ENCODE measurements around the gene MDH1B. TPM values are rescaled to one million over a fixed set of nuclear protein-coding genes. Genes with fewer than 3 reads are reported as not detected.

MDH1B gene
- total RNA-seq, 1 experiment from 2014 or later: 3.7 TPM

DNA sequence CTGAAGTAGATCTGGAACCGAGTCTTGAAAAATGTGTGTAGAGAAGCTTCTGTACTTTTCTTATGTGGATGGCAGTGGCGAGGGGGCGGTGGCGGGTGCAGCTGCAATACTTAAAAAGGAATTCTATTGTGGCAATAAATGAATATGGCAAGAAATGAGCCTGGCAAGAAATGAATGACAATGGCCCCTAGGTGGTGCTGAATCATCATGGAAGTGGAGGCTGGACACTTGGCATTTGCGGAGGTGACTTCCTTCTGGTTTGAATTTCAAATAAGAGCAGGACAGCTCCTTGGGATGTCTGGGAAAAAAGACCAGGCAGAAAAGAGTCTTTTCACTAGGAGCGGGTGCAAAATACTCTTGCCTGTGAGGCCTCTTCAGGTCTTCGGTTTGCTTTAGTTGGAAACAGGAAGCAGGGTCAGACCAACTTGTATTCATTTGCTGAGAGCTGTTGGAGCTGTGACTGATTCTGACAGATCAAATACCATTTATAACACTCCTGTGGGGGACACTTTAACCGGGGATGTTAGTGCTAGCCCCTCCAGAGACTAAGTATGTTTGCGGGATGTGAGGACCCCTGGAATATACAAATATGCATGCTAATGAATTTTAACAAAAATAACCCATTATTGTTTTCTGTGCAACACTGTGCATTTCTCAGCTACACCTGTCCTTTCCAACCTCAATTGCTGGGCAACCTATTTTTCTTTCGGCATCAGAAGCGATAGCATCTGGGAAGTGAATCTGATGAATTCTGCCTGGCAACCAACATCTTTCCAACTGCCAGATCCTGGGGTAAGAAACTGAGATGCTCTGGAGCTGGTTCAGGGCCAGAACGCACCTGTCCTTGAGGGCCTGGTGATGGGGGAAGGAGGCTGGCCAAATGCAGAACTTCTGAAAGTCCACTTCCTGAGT lies 35.6 kb upstream of the MDH1B start:
- no peak overlapping the region for H3K9ac ChIP-seq (ENCODE audit: low read length)
- H3K9me2 ChIP-seq (ENCODE audit: insufficient read depth): no peaks in the 10 kb centered on the region
- H2AFZ ChIP-seq (ENCODE audit: low read depth, low read length, poor library complexity, severe bottlenecking): no peak overlapping the region
- RAD21 ChIA-PET (ENCODE audit: low non-redundant PET in 1 of 2, low total read pairs in 2 of 2, uncharacterized antibody in 2 of 2, unreplicated experiment in 2 of 2): interaction anchor here in 1 of 2 experiments (0.7 to 1.0 kb wide), 2 partner anchors 530 to 672 kb away, joined by 3 read pairs; no protein-coding TSS in a partner anchor
- CTCF ChIA-PET: interaction anchor here (1.0 to 2.7 kb wide), 7 partner anchors 10 to 676 kb away, joined by 3 to 23 read pairs (median 7); partner anchors contain the start of genes FASTKD2 and MDH1B
- ATAC-seq (peak; percentile 88), DNase-seq (ENCODE audit: low read depth, low spot score) (peak; percentile 47)
- H3K79me2 ChIP-seq (ENCODE audit: insufficient read depth, low read length): no peaks in the 10 kb centered on the region
- TF ChIP-seq TCF7L2 (IDR thresholded peaks at IDR 0.05; ENCODE audit: borderline replicate concordance, extremely low read depth, insufficient read depth, insufficient read length) (no peak), JUND (IDR thresholded peaks at IDR 0.05) (no peak), POLR2A (IDR thresholded peaks at IDR 0.05; ENCODE audit: borderline replicate concordance, extremely low read depth, insufficient read depth, insufficient read length) (no peak), ZFX (IDR thresholded peaks at IDR 0.05) (no peak), RAD21 (IDR thresholded peaks at IDR 0.05; ENCODE audit: low read depth) (peak; percentile 92), FOSL1 (IDR thresholded peaks at IDR 0.05; ENCODE audit: low read depth) (no peak), SP1 (IDR thresholded peaks at IDR 0.05; ENCODE audit: low read depth) (no peak), CBX3 (IDR thresholded peaks at IDR 0.05; ENCODE audit: low read depth) (no peak)
- TF ChIP-seq, protein P1, sequence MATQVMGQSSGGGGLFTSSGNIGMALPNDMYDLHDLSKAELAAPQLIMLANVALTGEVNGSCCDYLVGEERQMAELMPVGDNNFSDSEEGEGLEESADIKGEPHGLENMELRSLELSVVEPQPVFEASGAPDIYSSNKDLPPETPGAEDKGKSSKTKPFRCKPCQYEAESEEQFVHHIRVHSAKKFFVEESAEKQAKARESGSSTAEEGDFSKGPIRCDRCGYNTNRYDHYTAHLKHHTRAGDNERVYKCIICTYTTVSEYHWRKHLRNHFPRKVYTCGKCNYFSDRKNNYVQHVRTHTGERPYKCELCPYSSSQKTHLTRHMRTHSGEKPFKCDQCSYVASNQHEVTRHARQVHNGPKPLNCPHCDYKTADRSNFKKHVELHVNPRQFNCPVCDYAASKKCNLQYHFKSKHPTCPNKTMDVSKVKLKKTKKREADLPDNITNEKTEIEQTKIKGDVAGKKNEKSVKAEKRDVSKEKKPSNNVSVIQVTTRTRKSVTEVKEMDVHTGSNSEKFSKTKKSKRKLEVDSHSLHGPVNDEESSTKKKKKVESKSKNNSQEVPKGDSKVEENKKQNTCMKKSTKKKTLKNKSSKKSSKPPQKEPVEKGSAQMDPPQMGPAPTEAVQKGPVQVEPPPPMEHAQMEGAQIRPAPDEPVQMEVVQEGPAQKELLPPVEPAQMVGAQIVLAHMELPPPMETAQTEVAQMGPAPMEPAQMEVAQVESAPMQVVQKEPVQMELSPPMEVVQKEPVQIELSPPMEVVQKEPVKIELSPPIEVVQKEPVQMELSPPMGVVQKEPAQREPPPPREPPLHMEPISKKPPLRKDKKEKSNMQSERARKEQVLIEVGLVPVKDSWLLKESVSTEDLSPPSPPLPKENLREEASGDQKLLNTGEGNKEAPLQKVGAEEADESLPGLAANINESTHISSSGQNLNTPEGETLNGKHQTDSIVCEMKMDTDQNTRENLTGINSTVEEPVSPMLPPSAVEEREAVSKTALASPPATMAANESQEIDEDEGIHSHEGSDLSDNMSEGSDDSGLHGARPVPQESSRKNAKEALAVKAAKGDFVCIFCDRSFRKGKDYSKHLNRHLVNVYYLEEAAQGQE (IDR thresholded peaks at IDR 0.05; ENCODE audit: low read depth): no peak
- TF ChIP-seq, protein P2, sequence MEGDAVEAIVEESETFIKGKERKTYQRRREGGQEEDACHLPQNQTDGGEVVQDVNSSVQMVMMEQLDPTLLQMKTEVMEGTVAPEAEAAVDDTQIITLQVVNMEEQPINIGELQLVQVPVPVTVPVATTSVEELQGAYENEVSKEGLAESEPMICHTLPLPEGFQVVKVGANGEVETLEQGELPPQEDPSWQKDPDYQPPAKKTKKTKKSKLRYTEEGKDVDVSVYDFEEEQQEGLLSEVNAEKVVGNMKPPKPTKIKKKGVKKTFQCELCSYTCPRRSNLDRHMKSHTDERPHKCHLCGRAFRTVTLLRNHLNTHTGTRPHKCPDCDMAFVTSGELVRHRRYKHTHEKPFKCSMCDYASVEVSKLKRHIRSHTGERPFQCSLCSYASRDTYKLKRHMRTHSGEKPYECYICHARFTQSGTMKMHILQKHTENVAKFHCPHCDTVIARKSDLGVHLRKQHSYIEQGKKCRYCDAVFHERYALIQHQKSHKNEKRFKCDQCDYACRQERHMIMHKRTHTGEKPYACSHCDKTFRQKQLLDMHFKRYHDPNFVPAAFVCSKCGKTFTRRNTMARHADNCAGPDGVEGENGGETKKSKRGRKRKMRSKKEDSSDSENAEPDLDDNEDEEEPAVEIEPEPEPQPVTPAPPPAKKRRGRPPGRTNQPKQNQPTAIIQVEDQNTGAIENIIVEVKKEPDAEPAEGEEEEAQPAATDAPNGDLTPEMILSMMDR (IDR thresholded peaks at IDR 0.05 in 2 of 3, conservative IDR thresholded peaks at IDR 0.05 in 1 of 3; ENCODE audit: borderline replicate concordance in 1 of 3, insufficient read depth in 1 of 3, low read depth in 2 of 3, low read length in 2 of 3): peak; percentile 64 to 77 (median 70)
- no peaks in the 10 kb centered on the region for H4K20me1 ChIP-seq (ENCODE audit: insufficient read depth)
- POLR2A ChIA-PET: no interaction called here
- H3K36me3 ChIP-seq (ENCODE audit: control insufficient read depth in 1 of 2, insufficient read depth in 2 of 2, low read length in 2 of 2): no peaks in the 10 kb centered on the region
- no peak overlapping the region for H3K27ac ChIP-seq (ENCODE audit: low read depth, low read length)
- H3K4me1 ChIP-seq (ENCODE audit: control insufficient read depth in 1 of 2, insufficient read depth in 2 of 2, low read length in 2 of 2): peaks cover 0 to 3% of the 10 kb centered on the region in 2 experiments; a peak in 1 of 4 replicates
- H3K27me3 ChIP-seq (ENCODE audit: insufficient read depth, low read length): no peaks in the 10 kb centered on the region
- H3K4me2 ChIP-seq (ENCODE audit: low read length): peak overlapping the region; percentile 8; the same call in 1 of the 2 replicates
- intact Hi-C loops (cut with micrococcal nuclease): loop anchor here (1.0 to 10.0 kb wide), 3 partner anchors 180 to 924 kb away; no protein-coding TSS in a partner anchor
- no peaks in the 10 kb centered on the region for H3K9me3 ChIP-seq (ENCODE audit: control insufficient read depth in 1 of 2, insufficient read depth in 1 of 2, low read depth in 1 of 2, low read length in 2 of 2)
- no TSS peak for BruUV-seq (replicated peaks)
- H3K4me3 ChIP-seq (replicated peaks in 1 of 2; ENCODE audit: low read depth in 1 of 2, low read length in 2 of 2): no peak overlapping the region
